SU-DHL-6 (cell line): ENCODE results near the gene STK10.

ENCODE experiments used
- H2AFZ ChIP-seq: fragments of 200-600 bp; sonication (generic); 2 replicates; pipeline ENCODE4 v1.6.1; 2014; ENCODE audit warnings: low read depth, mild to moderate bottlenecking, moderate library complexity, mixed read lengths, antibody characterized with exemption, low read length; ENCODE audit not compliant: severe bottlenecking
- H3F3A ChIP-seq: fragments of 200-600 bp; shearing (Covaris generic); 2 replicates; pipeline ENCODE4 v1.6.0; 2016; ENCODE audit warnings: antibody characterized with exemption, mild to moderate bottlenecking; ENCODE audit not compliant: insufficient read depth
- H3K27ac ChIP-seq: fragments of 200-600 bp; sonication (generic); 2 replicates; pipeline ENCODE4 v1.5.1; 2016; ENCODE audit warnings: low read depth, mild to moderate bottlenecking, low read length, moderate library complexity, mixed read lengths
- H3K27me3 ChIP-seq: fragments of 200-600 bp; sonication (generic), shearing (Covaris generic); 2 replicates; pipeline ENCODE4 v1.6.0; 2014; ENCODE audit warnings: mild to moderate bottlenecking, low read length
- H3K36me3 ChIP-seq: fragments of 200-600 bp; sonication (generic); 2 replicates; pipeline ENCODE4 v1.6.1; 2014; ENCODE audit warnings: mild to moderate bottlenecking, low read length, mixed read lengths
- H3K4me2 ChIP-seq: fragments of 300-600, 200-600 bp; shearing (Covaris generic), sonication (generic); 2 replicates; pipeline ENCODE4 v1.6.0; 2014; ENCODE audit warnings: low read length, low read depth, mild to moderate bottlenecking; ENCODE audit not compliant: poor library complexity, severe bottlenecking
- H3K4me3 ChIP-seq: fragments of 200-600 bp; sonication (generic); 2 replicates; pipeline ENCODE4 v1.5.1; 2014; ENCODE audit warnings: antibody characterized with exemption, low read length, mild to moderate bottlenecking, mixed read lengths; ENCODE audit not compliant: insufficient read depth, poor library complexity, severe bottlenecking
- H3K79me2 ChIP-seq: fragments of 200-600 bp; sonication (generic); 2 replicates; pipeline ENCODE4 v1.6.1; 2014; ENCODE audit warnings: mild to moderate bottlenecking, low read length, moderate library complexity; ENCODE audit not compliant: insufficient read depth
- H3K9ac ChIP-seq: fragments of 200-600 bp; sonication (generic); 2 replicates; pipeline ENCODE4 v1.7.0; 2014; ENCODE audit warnings: mild to moderate bottlenecking, low read length
- H3K9me2 ChIP-seq: fragments of 200-600 bp; sonication (generic); replicated peaks from 2 replicates; pipeline ENCODE4 v1.6.1; 2014; ENCODE audit warnings: low read length; ENCODE audit not compliant: insufficient read depth
- H3K9me3 ChIP-seq: fragments of 200-600 bp; sonication (generic); 2 replicates; pipeline ENCODE4 v1.6.1; 2014; ENCODE audit warnings: low read length, mixed read lengths; ENCODE audit not compliant: insufficient read depth
- H4K20me1 ChIP-seq: fragments of 200-600 bp; sonication (generic); 2 replicates; pipeline ENCODE4 v1.6.1; 2014; ENCODE audit warnings: low read depth, mild to moderate bottlenecking, antibody characterized with exemption, low read length, moderate library complexity, mixed read lengths
- CTCF ChIP-seq: fragments of 200-600 bp; sonication (generic); IDR thresholded peaks from one replicate; pipeline ENCODE4 v1.5.1; 2017; ENCODE audit warnings: antibody characterized with exemption, mild to moderate bottlenecking, low read length, moderate library complexity; ENCODE audit not compliant: insufficient read depth, poor library complexity, severe bottlenecking
- EZH2phosphoT487 ChIP-seq: fragments of 200-600 bp; sonication (generic), shearing (Covaris generic); conservative IDR thresholded peaks from 2 replicates; pipeline ENCODE4 v1.6.1; 2018; ENCODE audit warnings: mild to moderate bottlenecking, antibody characterized with exemption, low read length, moderate library complexity, mixed read lengths

Gene STK10

GRCh38 chr5:172076761-172077244 is 111.2 kb downstream of the STK10 start:
- Histone ChIP-seq H3K79me2 (no peaks in the 10 kb centered on the region), H2AFZ (no peak overlapping the region), H3K27ac (no peak overlapping the region), H3K9ac (no peak overlapping the region), H3K27me3 (no peaks in the 10 kb centered on the region), H3K36me3 (peaks cover 19% of the 10 kb centered on the region; the same call in 1 of the 2 replicates), H3F3A (peaks cover 2% of the 10 kb centered on the region; the same call in 1 of the 2 replicates), H3K9me3 (no peaks in the 10 kb centered on the region), H3K4me3 (no peak overlapping the region), H3K9me2 (no peaks in the 10 kb centered on the region), H3K4me2 (no peak overlapping the region), H4K20me1 (no peaks in the 10 kb centered on the region)
- TF ChIP-seq EZH2phosphoT487 (no peak), CTCF (no peak)

- Histone ChIP-seq H3K36me3 (peaks cover 19% of the 10 kb centered on the region; the same call in 1 of the 2 replicates), H3K27me3 (no peaks in the 10 kb centered on the region), H4K20me1 (no peaks in the 10 kb centered on the region), H3K4me3 (no peak overlapping the region), H2AFZ (no peak overlapping the region), H3K4me2 (no peak overlapping the region), H3K9me3 (no peaks in the 10 kb centered on the region), H3K9me2 (no peaks in the 10 kb centered on the region), H3K9ac (no peak overlapping the region), H3K27ac (no peak overlapping the region), H3K79me2 (no peaks in the 10 kb centered on the region), H3F3A (peaks cover 4% of the 10 kb centered on the region; the same call in 1 of the 2 replicates)
- TF ChIP-seq EZH2phosphoT487 (no peak), CTCF (no peak)
These were observed 112.4 kb downstream of the STK10 start for GRCh38 chr5:172075656-172076055.

- Histone ChIP-seq H3F3A (peaks cover 4% of the 10 kb centered on the region; the same call in 1 of the 2 replicates), H3K9ac (no peak overlapping the region), H3K36me3 (peaks cover 15% of the 10 kb centered on the region; the same call in 1 of the 2 replicates), H3K27me3 (no peaks in the 10 kb centered on the region), H2AFZ (no peak overlapping the region), H4K20me1 (no peaks in the 10 kb centered on the region), H3K27ac (no peak overlapping the region), H3K9me2 (no peaks in the 10 kb centered on the region), H3K79me2 (no peaks in the 10 kb centered on the region), H3K9me3 (no peaks in the 10 kb centered on the region), H3K4me3 (no peak overlapping the region), H3K4me2 (no peak overlapping the region)
- TF ChIP-seq CTCF (no peak), EZH2phosphoT487 (no peak)
These were observed 113.1 kb downstream of the STK10 start for GRCh38 chr5:172074896-172075295.
